Measurements from ENCODE around the gene PRKAG2. TPM values are rescaled to one million over a fixed set of nuclear protein-coding genes. Genes with fewer than 3 reads are reported as not detected.
A peak's percentile ranks its signal among the peaks of the same experiment; 100 is the strongest.

The PRKAG2 gene
- total and polyA plus RNA-seq, 2 of the 8 experiments (the other 6 are each of a cell fraction or from before 2014, with no cell fraction given) = 7.5 to 18.1 TPM

DNA sequence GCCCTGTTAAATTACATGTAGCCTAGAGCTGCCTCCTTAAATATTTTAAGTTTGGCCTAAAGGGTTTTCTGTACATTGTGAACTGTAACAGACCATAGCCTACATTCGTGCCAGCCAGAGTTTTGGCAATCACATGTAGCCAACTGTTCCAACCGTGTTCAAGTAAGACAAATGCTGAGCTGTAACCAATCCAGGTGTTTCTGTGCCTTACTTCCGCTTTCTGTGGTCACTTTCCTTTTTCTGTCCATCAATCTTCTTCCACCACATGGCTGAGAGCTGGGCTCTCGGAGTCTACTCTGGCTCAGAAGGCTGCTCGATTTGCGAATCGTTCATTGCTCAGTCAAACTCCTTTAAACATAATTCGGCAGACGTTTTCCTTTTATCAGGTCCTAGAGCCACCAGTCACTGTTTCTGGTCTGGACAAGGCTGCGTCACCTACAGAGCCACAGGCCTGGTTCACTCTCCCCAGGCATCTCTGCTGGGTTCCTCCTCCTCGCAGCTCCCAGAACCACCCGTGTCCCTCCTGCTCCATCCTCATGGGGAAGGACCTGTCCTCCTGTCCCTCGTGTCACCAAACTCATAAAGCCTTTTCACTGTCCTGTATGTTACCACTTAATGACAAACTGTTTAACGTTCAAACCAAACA is 199.2 kb downstream of the PRKAG2 start:
- no peak overlapping the region for H4K5ac ChIP-seq (ENCODE audit: insufficient read length, low read depth, low read length)
- H3K27ac ChIP-seq (ENCODE audit: low read depth, low read length) = no peak overlapping the region
- no peaks in the 10 kb centered on the region for H3K36me3 ChIP-seq (ENCODE audit: control insufficient read depth in 2 of 4, insufficient read depth in 4 of 4, low read length in 3 of 4)
- H4K8ac ChIP-seq (ENCODE audit: extremely low read depth, insufficient read depth, low read length) = no peak overlapping the region
- no peak overlapping the region for H3K4ac ChIP-seq (replicated peaks; ENCODE audit: insufficient read length, low read depth, low read length)
- H3K79me2 ChIP-seq (ENCODE audit: control insufficient read depth in 1 of 2, insufficient read depth in 2 of 2, low read length in 2 of 2) = no peaks in the 10 kb centered on the region
- WGBS, 2 experiments (ENCODE audit: extremely low coverage in 1 of 2, insufficient coverage in 1 of 2, insufficient read length in 1 of 2, insufficient replicate concordance in 2 of 2, low coverage in 1 of 2, low lambda C conversion rate in 2 of 2, missing lambda C conversion rate in 1 of 2) = 83% methylated on average over 14 of the region's 14 CpGs; no CpG with 5 or more reads in 1 of the 2 experiments
- H3K4me1 ChIP-seq (replicated peaks in 1 of 4; ENCODE audit: control insufficient read depth in 3 of 4, insufficient read depth in 4 of 4, low read length in 3 of 4) = peaks cover 0 to under 1% (median 0%) of the 10 kb centered on the region in 4 experiments; a peak in 1 of 7 replicates
- H2AFZ ChIP-seq (ENCODE audit: low read length) = no peak overlapping the region
- H3K27me3 ChIP-seq (replicated peaks in 1 of 4; ENCODE audit: control insufficient read depth in 3 of 4, extremely low read depth in 1 of 4, insufficient read depth in 3 of 4, low read length in 3 of 4) = no peaks in the 10 kb centered on the region
- no peaks in the 10 kb centered on the region for H3K79me1 ChIP-seq (ENCODE audit: low read depth, low read length)
- H4K20me1 ChIP-seq (replicated peaks in 1 of 2; ENCODE audit: control insufficient read depth in 1 of 2, insufficient read depth in 2 of 2, low read length in 2 of 2) = no peaks in the 10 kb centered on the region
- no peak overlapping the region for H2BK120ac ChIP-seq (replicated peaks; ENCODE audit: low read depth, low read length)
- ChIA-PET POLR2A (ENCODE audit: partially characterized antibody) (interaction anchor here (0.8 to 1.6 kb wide), 2 partner anchors 10 to 193 kb away, joined by 3 to 7 read pairs; no protein-coding TSS in a partner anchor), CTCF (ENCODE audit: partially characterized antibody) (interaction anchor here (1.0 kb wide), 1 partner anchor 36 kb away, joined by 3 read pairs; no protein-coding TSS in a partner anchor)
- H3K56ac ChIP-seq (replicated peaks; ENCODE audit: insufficient read length, low read depth, low read length) = no peak overlapping the region
- H3K14ac ChIP-seq (ENCODE audit: insufficient read length) = no peak overlapping the region
- DNase-seq (ENCODE audit: low read depth in 1 of 2, low spot score in 2 of 2) = no peak
- FAIRE-seq = no peak
- H2BK5ac ChIP-seq (ENCODE audit: low read depth, low read length) = no peak overlapping the region
- peak overlapping the region; percentile 60; the same call in 1 of the 2 replicates for H3K18ac ChIP-seq (ENCODE audit: extremely low read depth, low read length)
- H2BK12ac ChIP-seq (ENCODE audit: low read depth, low read length) = 0 out of 2 replicates have a peak overlapping the region, but pooled peaks have one; percentile 17
- H4K91ac ChIP-seq (replicated peaks; ENCODE audit: insufficient read length, low read length) = no peak overlapping the region
- H3K23me2 ChIP-seq (ENCODE audit: low read depth, low read length) = no peaks in the 10 kb centered on the region
- no peak overlapping the region for H3K4me2 ChIP-seq (ENCODE audit: insufficient read depth in 1 of 2, low read depth in 2 of 2, low read length in 2 of 2)
- H2BK20ac ChIP-seq (ENCODE audit: low read length) = no peak overlapping the region
- no peak overlapping the region for H3K23ac ChIP-seq (ENCODE audit: insufficient read length)
- no peak overlapping the region for H2BK15ac ChIP-seq (ENCODE audit: low read length)
- H3K9me3 ChIP-seq (ENCODE audit: insufficient read depth in 2 of 2, low read depth in 1 of 2, low read length in 1 of 2) = no peaks in the 10 kb centered on the region
- no peak overlapping the region for H3K4me3 ChIP-seq (ENCODE audit: extremely low read depth in 1 of 4, insufficient read depth in 2 of 4, low read depth in 3 of 4, low read length in 4 of 4)
- no peak overlapping the region for H2AK5ac ChIP-seq (ENCODE audit: low read depth, low read length)
- no peak overlapping the region for H3K9ac ChIP-seq (replicated peaks in 1 of 4; ENCODE audit: extremely low read depth in 1 of 4, low read depth in 3 of 4, low read length in 3 of 4)
- TF ChIP-seq, protein P1, sequence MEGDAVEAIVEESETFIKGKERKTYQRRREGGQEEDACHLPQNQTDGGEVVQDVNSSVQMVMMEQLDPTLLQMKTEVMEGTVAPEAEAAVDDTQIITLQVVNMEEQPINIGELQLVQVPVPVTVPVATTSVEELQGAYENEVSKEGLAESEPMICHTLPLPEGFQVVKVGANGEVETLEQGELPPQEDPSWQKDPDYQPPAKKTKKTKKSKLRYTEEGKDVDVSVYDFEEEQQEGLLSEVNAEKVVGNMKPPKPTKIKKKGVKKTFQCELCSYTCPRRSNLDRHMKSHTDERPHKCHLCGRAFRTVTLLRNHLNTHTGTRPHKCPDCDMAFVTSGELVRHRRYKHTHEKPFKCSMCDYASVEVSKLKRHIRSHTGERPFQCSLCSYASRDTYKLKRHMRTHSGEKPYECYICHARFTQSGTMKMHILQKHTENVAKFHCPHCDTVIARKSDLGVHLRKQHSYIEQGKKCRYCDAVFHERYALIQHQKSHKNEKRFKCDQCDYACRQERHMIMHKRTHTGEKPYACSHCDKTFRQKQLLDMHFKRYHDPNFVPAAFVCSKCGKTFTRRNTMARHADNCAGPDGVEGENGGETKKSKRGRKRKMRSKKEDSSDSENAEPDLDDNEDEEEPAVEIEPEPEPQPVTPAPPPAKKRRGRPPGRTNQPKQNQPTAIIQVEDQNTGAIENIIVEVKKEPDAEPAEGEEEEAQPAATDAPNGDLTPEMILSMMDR (IDR thresholded peaks at IDR 0.05; ENCODE audit: control extremely low read depth in 1 of 3, insufficient read depth in 1 of 3, low read depth in 1 of 3, low read length in 3 of 3) = no peak
- TF ChIP-seq JUND (IDR thresholded peaks at IDR 0.05; ENCODE audit: low read length) (no peak), TBP (IDR thresholded peaks at IDR 0.05; ENCODE audit: low read depth, low read length) (no peak), SAP30 (IDR thresholded peaks at IDR 0.05; ENCODE audit: insufficient read depth, insufficient replicate concordance, low read length) (no peak), MAFK (IDR thresholded peaks at IDR 0.05; ENCODE audit: low read depth, low read length) (no peak), CHD1 (IDR thresholded peaks at IDR 0.05; ENCODE audit: low read depth, low read length) (no peak), POLR2A (IDR thresholded peaks at IDR 0.05; ENCODE audit: control extremely low read depth in 1 of 2, low read depth in 2 of 2, low read length in 2 of 2) (no peak), CBX5 (IDR thresholded peaks at IDR 0.05; ENCODE audit: low read depth, low read length) (no peak), HDAC6 (IDR thresholded peaks at IDR 0.05; ENCODE audit: low read depth, low read length) (no peak)
- TF ChIP-seq, protein P2, sequence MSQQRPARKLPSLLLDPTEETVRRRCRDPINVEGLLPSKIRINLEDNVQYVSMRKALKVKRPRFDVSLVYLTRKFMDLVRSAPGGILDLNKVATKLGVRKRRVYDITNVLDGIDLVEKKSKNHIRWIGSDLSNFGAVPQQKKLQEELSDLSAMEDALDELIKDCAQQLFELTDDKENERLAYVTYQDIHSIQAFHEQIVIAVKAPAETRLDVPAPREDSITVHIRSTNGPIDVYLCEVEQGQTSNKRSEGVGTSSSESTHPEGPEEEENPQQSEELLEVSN (IDR thresholded peaks at IDR 0.05) = no peak

All from H1 (cell line).